Dedifferentiated amniotic fluid mesenchymal stem cell (primary cell): Measurements from ENCODE around the gene MYO1E.
"Not testable (repeated sequence)": the region's sequence is repeated elsewhere in the genome, so short reads cannot be mapped to it uniquely, and the experiment has no call there.

Experiments
- DNase-seq: peaks from one replicate; pipeline ENCODE4 v3.0.0-alpha.2; 2016; ENCODE audit errors: extremely low spot score

Gene MYO1E

DNA sequence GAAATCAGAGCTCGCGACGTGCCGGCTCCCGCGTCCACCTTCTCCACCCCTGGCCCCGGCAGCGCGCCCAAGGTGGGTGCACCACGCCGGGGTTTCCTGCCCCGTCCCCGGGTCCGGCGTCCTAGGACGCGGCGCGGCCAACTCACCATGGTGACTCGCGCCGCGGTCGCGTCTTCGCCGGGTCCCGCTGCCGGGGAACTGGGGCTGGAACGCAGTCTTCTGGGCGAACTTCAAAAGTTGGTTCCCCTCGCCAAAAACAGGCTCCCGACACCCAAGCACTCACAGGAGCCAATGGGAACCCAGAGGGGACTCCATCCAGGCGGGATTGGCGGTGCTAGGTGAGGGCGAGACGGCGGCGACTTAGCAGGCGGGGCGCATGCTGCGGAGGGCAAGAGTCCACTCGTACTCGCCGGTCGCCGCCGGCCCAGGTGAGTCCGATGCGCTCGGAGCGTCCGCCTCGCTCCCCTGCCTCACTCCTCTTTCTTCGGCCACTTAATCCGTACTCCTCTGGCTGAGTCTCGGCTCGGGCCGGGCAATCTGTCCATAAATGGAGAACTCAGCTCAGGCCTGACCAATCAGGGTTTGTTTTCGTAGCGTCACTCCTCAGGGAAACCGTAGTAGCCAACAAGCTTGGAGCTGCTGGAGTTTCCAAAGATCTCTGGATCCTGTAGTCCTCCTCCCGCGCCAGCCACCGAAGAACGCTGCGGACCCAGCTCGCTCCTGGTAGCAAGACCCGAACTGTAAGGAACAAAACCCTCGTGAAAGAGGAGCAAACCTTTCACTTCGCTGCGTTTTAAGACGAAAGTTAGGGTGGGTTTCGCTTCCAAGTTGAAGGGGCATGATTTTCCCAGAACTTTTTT, at the start of gene MYO1E:
Gene MYO1E, minus strand, starts transcription at position 520 of the 860 bp plus-strand sequence. Its CDS starts 371 bp downstream, at position 149.
- DNase-seq, result peak; percentile 97

DNA sequence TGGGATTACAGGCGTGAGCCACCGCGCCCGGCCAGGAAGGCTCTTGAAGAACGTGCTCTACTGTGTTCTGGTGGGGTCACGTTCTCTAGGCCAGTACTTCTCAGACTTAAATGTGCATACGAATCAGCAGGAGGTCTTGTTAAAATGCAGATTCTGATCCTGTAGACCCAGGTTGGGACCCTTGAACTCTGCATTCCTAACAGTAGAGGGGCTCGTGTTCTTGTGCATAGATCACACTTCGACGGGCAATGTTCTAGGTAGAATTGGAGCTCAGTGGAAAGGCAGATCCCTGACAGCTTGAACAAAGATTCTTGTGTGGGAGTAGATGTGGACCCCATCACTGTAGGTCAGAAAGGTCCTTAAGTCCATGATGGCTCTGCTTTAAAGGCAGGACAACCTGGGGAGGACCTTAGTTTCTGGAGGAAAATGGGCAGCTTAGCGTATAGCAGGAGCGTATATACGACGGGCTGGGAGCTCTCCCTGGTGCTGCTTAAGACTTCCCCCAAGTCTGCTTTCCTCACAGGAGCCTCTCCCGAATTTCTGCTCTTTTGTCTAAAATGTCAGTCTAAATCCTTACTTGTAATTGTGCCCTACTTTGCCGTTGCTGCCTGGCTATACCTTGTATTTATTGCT, 48.4 kb upstream of the MYO1E start:
- no peak for DNase-seq

DNA sequence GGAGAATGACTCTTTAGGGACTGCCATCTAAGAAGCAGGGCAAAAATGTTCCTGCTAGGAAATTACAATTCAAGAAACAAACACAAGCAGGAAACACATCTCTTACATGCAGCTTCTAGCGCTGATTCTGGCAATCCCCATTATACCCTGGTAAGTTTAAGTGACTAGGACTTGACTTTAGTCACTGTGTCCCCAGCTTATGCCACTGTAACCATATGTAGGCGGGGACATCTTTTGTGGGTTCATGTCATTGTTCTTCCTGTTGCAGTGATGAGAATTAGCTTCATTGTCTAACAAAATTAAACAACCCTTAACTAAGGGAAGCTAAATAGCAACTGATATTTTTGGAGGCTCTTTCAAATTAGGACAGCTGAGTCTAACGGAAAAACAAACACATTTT, 47.4 kb upstream of the MYO1E start:
- DNase-seq, result no peak

DNA sequence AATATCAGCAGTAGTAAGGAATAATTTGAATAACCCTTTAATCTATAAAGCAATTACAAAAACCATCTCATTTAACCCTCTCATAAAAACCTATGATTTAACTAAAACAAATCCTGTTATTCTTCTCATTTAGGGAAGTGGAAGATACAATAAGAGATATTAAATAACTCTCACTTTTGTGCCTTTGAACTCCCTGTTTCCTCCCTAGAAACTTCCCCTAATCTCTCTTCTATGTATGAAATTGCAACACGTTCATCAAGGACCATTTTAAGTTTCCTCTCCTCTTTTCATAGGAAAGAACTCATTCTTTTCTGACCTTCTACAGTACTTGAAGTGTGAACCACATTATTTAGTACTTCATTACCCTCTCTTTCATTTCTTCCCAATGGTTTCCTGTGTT, 46.5 kb upstream of the MYO1E start:
- no peak for DNase-seq

DNA sequence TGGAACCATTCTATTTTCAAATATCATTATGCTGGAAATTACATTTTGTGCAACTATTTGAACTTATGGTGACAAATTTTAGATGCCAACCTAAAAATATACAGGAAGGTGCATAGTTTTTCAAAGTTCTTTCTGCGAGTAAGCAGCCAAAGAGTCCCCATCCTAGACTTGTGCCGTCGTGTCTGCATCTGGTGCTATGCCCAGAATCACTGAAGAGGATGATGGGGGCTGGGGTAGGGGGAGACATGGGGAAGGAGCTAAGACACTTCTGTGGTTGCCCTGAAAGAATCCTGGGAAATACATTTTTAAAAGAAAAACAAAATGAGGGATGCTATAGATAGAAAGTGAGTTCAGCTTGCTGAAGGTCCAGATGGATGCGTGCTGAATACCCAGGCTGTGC, 44.1 kb upstream of the MYO1E start:
- no peak for DNase-seq

DNA sequence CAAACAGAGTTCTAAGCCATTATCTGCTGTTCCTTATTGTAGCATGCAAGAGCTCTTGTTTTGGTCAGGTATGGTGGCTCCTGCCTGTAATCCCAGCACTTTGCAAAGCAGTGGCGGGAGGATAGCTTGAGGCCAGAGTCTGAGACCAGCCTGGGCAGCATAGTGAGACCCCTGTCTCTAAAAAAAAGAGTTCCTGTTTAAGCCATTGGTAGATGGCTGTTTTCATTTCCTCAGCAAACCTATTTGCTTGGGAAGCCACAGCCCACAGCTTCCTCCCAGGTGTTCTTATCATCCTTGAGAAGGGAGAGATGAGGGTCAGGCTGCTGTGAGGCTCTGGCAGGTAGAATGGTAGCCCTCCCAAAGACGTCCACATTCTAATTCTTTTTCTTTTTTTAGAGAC, 40.9 kb upstream of the MYO1E start:
- DNase-seq, result no peak

DNA sequence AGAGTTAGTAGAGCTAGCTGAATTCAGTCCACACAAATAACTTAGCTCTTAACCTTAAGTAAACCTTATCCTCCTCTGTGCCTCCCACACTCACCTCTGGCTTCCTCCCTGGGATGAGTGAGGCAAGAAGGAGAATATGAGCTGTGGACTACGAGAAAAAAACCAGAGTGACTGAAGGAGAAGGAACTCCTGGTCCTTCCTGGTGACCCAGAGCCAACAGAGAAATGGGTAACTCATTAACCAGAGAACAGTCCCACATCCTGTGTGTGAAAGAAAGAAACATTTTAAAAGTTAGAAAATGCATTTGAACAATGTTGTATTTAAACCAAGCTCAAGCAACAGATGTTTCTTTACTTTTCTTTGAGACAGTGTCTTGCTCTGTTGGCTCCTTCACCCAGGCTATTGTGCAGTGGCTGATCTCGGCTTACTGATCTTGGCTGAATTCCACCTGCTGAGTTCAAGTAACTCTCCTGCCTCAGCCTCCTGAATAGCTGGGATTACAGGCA, 37.8 kb upstream of the MYO1E start:
- DNase-seq, result no peak

DNA sequence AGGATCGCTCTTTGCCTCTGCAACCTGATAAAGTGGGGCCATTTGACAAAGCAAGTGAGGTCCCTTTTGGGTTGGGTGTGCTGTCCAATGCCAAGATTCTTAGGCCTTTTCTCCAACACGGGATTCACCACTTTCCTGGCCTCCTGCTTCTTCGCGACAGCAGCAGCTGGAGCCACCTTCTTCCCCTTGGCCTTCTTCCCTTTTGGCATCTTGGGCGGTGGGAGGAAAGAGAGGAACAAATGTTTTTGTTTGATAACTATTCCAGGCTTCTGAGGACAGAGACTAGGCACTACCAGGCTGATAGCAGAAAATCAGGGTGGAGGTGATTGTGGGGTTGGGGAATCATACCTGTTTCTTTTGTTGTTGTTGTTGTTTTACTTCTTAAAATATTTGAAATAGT, 35.3 kb upstream of the MYO1E start:
- DNase-seq, result no peak

DNA sequence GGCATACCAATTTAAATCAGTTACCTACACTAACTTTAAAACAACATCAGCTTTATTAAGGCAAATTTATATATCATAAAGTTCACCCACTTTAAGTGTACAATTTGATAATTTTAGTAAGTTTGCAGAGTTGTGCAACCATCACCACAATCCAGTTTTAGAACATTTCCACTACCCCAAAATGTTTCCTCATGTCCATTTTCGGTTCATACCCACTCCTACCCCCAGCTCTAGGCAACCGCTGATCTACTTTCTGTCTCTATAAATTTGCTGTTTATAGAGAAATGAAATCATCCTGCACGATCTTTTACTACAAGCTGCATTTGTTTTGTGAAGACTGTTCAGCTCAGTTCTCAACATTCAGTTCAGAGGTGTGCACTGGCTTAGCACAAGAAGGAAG, 33.8 kb upstream of the MYO1E start:
- no peak for DNase-seq

DNA sequence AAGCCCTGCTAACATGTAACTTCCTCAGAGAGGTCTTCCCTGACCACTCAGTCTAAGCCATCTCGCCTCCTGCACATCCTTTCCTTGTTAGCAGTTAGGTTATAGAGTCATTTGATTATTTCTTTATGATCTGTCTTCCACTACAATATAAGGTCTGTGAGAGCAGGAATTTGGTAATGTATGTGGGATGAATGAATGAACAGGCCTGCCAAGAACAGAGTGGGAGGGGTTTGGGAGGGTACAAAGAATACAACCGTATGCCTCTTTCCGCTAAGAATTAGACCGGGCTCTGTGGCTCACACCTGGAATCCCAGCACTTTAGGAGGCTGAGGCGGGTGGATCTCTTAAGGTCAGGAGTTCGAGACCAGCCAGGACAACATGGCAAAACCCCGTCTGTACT, 32.4 kb upstream of the MYO1E start:
- no peak for DNase-seq

DNA sequence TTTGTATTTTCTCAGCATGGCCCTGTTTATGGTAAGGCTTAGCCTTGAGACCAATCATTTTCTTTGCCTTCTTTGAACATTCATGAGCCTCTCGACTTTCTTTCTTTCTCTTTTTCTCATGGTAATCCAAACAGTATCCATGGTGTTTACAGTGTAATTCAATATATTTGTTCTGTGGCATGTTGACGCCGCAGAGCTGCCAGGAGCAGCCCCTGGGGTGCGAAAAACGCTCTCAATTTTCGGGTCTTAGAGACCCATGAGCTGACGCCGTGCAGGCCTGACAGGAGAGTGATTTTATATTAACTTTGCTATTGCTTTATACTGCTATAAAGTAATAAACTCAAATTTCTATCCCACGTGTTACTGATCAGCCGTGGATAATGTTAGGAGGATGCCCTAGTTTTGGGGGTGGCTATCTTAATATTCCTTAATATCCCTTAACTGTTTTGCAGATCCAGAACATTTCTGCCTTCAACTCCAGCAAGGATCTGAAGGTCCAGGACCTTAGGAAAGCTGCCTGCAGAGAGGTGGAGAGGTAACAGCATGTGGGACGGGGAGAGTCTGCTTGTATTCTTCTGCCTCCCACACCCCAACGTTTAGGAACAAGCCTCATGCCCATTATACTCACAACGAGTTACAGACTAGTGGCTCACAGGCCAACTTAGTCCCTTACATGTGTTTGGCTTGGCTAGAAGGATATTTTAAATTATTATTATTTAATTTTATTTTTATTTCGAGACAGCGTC, 29.3 kb upstream of the MYO1E start:
- DNase-seq, result no peak

DNA sequence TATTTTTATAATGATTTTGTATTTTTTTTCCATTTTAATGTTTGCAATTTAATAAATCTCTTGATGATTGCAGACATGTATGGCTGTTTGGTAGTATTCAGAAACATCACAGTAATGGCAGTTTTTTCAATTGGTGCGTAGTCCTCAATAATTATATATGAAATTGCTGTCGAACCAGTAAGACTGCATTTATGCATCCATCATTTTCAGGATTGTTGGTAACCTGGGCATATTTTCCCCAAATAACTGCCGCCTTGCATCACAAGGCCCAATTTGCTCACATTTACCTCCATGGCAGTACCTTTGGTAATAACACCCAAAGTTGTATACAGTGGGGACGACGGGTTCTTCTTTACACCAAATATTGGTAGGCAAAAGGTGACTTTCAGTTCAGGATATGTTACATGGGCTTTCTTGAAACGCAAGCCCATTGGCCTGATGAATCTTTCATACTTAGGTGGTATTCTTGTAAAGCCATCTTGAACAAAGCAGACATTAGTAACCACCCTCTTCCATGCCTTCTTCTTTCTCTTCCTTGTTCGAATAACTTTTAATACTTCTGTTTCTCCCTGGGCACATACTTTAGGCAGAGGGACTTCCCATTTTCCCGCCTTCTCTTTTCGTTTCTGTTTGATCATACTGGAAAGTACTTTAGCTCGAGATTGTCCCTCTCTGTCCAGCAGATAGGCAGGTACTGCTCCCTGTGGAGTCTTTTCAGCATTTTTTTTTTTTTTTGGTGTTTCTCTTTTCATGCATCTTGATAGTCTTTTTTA, 28.6 kb upstream of the MYO1E start:
- not testable (repeated sequence) for DNase-seq

DNA sequence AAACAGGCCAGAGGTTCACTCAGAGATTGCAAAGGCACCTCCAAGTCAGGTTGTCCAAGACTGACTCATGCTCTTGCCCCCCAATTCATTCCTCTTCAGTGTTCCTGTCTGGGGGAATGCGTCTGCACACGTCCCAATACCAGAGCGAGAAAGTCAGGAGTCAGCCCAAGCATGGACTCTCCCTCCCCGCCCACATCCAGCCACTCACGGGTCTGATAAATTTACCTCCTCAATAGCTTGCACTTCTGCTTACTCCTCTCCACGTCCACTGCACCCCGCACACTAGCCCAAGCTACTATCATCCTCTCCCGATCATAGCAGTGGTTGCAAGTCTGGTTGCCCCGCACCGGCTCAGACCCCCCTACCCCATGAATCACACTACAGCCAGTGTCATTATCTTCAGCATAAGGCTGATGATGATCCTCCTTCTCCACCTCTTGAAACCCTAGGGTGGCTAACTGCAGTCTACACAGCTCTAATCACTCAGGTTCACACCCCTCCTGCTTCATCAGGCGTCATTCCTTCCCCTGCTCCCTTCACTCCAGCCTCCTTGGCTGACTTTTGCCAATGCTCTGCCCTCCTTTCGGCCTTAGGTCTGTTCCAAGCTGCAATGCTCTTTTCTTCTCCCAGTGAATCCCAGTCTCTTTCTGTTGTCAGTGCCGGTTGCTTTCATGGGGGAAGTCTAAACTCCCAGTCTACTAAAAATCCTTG, 27.6 kb upstream of the MYO1E start:
- no peak for DNase-seq

DNA sequence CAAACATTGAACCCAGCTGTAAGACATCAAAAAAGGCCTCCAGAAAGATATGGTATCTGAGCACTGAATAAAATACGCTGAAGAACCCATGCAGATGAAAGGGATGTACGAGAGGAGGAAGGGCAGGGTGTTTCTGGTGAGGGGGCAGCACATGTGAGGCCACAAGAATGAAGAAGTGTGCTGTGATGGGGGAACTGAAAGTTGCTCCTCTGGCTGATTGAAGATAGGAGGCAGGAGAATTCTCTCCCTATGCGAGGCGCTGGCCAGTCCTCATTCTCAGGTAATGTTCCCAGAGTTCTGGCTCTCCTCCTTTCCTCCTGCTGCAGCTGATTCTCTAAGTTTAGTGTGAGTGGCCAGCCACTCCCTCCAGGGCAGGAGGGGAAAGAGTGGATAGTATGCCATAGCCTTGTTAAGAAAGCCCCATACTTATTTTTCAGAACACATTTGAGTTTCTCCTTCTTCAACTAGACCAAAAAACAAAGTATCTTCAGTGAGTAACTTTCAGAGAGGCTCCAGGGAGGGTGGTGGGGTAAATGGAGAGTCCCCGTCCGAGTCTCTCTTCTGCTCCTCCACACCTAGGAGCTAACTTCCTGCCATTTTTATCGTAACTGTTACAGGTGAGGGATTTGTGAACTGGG, 26.9 kb upstream of the MYO1E start:
- no peak for DNase-seq

DNA sequence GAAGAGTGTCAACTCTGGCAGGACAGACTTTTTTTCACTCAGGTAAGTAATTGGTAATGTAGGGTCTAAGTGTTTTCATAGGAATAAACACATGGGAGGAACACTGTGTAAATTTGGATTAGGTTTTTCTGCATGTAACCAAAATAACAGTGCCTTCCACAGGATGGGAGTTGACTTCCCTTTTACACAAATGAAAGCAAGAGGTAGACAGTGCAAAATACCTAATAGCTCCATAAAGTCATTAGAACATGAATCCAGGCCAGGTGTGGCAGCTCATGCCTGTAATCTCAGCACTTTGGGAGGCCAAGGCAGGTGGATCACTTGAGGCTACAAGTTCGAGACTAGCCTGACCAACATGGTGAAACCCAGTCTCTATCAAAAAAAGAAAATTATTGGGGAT, 25.5 kb upstream of the MYO1E start:
- no peak for DNase-seq

DNA sequence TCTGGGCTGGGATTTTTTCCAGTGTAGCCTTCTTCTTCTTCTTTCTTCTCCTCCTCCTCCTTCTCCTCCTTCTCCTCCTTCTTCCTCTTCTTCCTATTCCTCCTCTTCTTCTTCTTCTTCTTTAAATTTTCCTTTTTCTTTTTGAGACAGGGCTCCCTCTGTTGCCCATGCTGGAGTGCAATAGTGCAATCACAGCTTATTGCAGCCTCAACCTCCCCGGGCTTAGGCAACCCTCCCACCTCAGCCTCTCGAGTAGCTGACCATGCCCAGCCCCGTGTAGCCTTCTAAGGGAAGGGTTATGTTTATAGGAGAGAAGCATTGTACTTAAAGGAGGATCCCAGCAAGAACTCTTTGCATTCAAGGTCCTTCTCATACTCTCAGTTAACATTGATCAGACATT, 24.0 kb upstream of the MYO1E start:
- DNase-seq, result no peak

DNA sequence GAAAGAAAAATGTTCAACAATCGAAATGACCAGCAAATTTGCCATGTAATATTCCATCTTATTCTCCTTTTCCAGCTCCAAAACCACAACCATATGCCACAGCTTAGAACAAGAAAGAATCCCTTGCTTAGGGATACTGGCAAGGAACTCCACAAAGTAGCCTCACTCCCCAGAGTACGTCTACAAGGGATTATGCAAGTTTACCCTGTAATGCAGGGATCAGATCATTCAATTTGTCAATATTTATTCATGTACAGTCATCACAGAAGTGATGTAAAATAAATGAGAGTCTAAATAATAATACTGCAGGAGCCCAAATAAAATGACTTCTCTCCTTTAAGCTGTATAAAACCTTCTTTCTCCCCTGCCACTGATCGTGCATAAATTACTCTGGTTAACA, 23.5 kb upstream of the MYO1E start:
- no peak for DNase-seq

DNA sequence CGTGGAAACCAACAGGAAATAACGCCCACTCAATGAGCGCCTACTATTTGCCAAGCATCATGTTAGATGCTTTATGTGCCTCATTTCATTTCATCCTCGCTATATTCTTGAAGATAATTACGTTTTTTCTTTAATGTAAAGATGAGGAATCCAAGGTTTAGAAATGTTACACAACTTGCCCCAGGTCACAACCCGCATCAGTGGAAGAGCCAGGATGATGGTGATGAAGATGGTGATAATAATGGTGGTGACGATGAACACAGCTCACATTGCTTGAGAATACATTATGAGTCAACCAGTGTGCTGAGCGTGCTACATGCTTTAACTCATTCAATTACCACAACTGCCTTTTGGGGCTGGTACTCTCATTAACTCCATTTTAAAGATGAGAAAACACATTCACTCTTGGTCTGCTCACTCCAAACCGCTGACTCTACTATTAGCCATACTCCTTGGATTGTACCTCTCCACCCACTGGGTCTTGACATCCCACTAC, 21.5 kb upstream of the MYO1E start:
- no peak for DNase-seq

DNA sequence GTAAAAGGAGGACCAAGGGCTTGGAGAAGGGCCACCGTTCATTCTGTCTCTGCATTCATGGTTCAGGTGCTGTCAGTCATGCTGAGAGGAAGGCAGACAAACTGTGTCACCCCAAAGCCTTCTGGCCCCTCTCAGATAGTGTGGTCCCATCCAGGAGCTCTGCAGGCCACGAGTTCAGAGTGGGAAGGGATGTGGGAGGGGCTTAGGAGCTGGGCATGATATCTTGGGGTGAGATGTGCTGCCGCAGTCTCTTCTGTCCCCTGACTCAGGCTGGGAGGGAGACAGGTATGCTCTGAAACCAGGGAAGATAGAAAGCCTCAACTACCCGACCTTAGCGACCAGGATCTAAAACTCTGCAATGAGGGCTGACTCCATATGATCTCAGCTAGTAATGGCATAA, 19.6 kb upstream of the MYO1E start:
- no peak for DNase-seq

DNA sequence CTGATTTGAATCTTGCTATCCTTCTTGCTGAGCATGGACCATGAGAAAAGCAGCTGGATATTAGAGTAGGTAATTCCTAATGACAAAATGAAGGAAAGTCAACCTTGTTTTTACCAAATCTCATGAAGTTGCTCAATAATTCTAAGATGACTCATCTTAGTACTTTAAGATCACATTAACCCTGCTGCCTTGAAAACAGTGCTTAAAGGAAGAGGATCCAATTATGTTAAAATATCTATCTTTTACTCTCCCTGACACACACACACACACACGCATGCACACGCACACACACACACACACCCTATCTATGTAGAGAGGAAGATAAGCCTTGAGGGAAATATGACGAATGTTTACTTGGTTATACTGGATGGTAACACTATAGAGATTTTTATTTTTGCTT, 16.0 kb upstream of the MYO1E start:
- DNase-seq, result no peak
